A673 (cell line): Measurements from ENCODE around the gene PTPRK. TPM values are rescaled to one million over a fixed set of nuclear protein-coding genes. Genes with fewer than 3 reads are reported as not detected.
A peak's percentile ranks its signal among the peaks of the same experiment; 100 is the strongest.

Source experiments
- BruUV-seq: library from RNA; stranded (reverse); fragments of 400-500 nt; replicated peaks from 2 replicates; lab custom pipeline; 2021; lab: Mats Ljungman, UMichigan
- CTCF ChIA-PET: fragments of 300-600 bp; sonication (Branson Sonifier 250); formaldehyde crosslinking; loops from one replicate; lab custom pipeline; 2022; ENCODE audit warnings: antibody characterized with exemption; lab: Charles Lee
- POLR2A ChIA-PET: fragments of 300-600 bp; sonication (Branson Sonifier 250); formaldehyde crosslinking; loops from one replicate; lab custom pipeline; 2022; ENCODE audit warnings: antibody characterized with exemption; ENCODE audit not compliant: low non-redundant PET; lab: Charles Lee
- DNase-seq: peaks from one replicate; pipeline ENCODE4 v3.0.0-alpha.2; 2015; ENCODE audit warnings: low spot score
- H3K27ac ChIP-seq: fragments of 200-600 bp; sonication (generic); 2 replicates; pipeline ENCODE4 v1.5.1; 2016; ENCODE audit warnings: mixed run types, low read depth, mild to moderate bottlenecking, mixed read lengths, antibody characterized with exemption, low read length; ENCODE audit not compliant: poor library complexity, severe bottlenecking
- H3K27me3 ChIP-seq: fragments of 200-600 bp; sonication (generic); replicated peaks from 2 replicates; pipeline ENCODE4 v1.6.1; 2017; ENCODE audit warnings: mixed run types, low read depth, mild to moderate bottlenecking, mixed read lengths, antibody characterized with exemption, low read length; ENCODE audit not compliant: insufficient read depth, poor library complexity
- H3K36me3 ChIP-seq: fragments of 200-600 bp; sonication (generic); 2 replicates; pipeline ENCODE4 v1.6.1; 2016; ENCODE audit warnings: mixed run types, mild to moderate bottlenecking, mixed read lengths, antibody characterized with exemption, low read length; ENCODE audit not compliant: insufficient read depth, poor library complexity, severe bottlenecking
- H3K4me1 ChIP-seq: fragments of 200-600 bp; sonication (generic); 2 replicates; pipeline ENCODE4 v1.6.1; 2017; ENCODE audit warnings: mixed run types, mild to moderate bottlenecking, mixed read lengths, antibody characterized with exemption, low read length; ENCODE audit not compliant: insufficient read depth, poor library complexity, severe bottlenecking
- H3K4me3 ChIP-seq: fragments of 200-600 bp; sonication (generic); 2 replicates; pipeline ENCODE4 v1.5.1; 2016; ENCODE audit warnings: low read depth, mixed run types, mild to moderate bottlenecking, mixed read lengths, low read length; ENCODE audit not compliant: poor library complexity, severe bottlenecking
- H3K9me3 ChIP-seq: fragments of 200-600 bp; sonication (generic); 2 replicates; pipeline ENCODE4 v1.6.1; 2016; ENCODE audit warnings: mixed run types, low read depth, mild to moderate bottlenecking, mixed read lengths, antibody characterized with exemption, low read length; ENCODE audit not compliant: poor library complexity, severe bottlenecking
- CTCF ChIP-seq: fragments of 300-800, 200-600 bp; sonication (generic); conservative IDR thresholded peaks from 2 replicates; pipeline ENCODE4 v1.5.1; 2017; ENCODE audit warnings: low read depth, mild to moderate bottlenecking, antibody characterized with exemption, low read length, moderate library complexity, mixed read lengths
- EZH2 ChIP-seq: fragments of 200-600 bp; sonication (generic); IDR thresholded peaks from 2 replicates; pipeline ENCODE4 v1.6.1; 2017; ENCODE audit warnings: borderline replicate concordance, low read depth, mild to moderate bottlenecking, mixed read lengths, antibody characterized with exemption, low read length; ENCODE audit not compliant: poor library complexity, severe bottlenecking
- intact Hi-C: fragments of 100-400 bp; cut with micrococcal nuclease; formaldehyde crosslinking; loops from one replicate; pipeline ENCODE4 v1.10.0; 2022; ENCODE audit not compliant: unreplicated experiment
- total RNA-seq: library from RNA; stranded (reverse); gene quantifications from 2 replicates; pipeline ENCODE4 v1.2.3, GENCODE V29; 2021

Gene PTPRK
- total RNA-seq, 1 experiment from 2014 or later = 77.3 TPM

- BruUV-seq = no TSS peak
Measured at GRCh38 chr6:128519132-128519930, 1.1 kb downstream of the PTPRK start.

DNA sequence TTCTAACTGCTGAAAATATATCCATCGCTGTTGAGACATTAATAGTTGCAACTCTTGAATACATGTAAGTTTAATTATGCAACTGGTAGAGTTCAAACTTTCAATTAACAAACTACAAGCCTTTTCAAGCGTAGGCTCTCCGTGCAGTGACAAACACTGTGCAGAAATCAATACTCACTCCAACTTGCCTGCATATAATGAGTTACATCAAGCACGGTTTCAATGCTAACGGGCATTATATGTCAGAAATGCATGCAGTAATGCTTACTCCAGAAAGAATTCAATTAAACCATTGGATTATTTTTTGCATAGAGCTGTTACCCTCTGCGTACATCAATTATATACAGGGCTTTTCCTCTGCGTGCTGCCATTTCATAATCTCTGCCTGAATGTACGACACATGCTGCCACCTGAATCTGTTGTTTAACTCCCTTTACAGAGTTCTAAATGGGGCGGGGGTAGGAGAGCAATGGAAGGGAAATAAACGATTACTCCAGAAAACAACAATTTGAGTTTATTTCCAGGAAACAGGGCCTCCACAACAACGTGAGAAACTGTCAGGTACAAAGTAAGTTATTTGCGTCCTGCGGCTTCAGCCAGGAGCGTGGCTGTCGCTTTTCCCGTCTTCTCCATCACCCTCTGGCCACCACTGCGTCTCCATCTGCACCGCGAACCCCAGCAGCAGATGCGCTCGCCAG lies 1.8 kb downstream of the PTPRK start:
- TF ChIP-seq CTCF (no peak), EZH2 (no peak)
- Histone ChIP-seq H3K9me3 (no peaks in the 10 kb centered on the region), H3K4me1 (peaks cover 53% of the 10 kb centered on the region), H3K27ac (peak overlapping the region; percentile 96), H3K27me3 (no peaks in the 10 kb centered on the region), H3K4me3 (peak overlapping the region; percentile 90), H3K36me3 (no peaks in the 10 kb centered on the region)
- POLR2A ChIA-PET = no interaction called here
- CTCF ChIA-PET = no interaction called here
- intact Hi-C loops = loop anchor here (5.0 to 10.0 kb wide), 5 partner anchors 81 to 736 kb away; no protein-coding TSS in a partner anchor
- BruUV-seq = TSS peak; percentile 31
- peak; percentile 44 for DNase-seq

More at GRCh38 chr6:128519132-128519930, 1.1 kb downstream of the PTPRK start:
- ChIA-PET CTCF (interaction anchor here (0.6 to 0.7 kb wide), 2 partner anchors 87 to 913 kb away, joined by 3 to 6 read pairs; no protein-coding TSS in a partner anchor), POLR2A (no interaction called here)
- H3K9me3 ChIP-seq = no peaks in the 10 kb centered on the region
- H3K4me3 ChIP-seq = peak overlapping the region; percentile 90
- H3K27me3 ChIP-seq = no peaks in the 10 kb centered on the region
- 0 out of 2 replicates have a peak, but pooled peaks have one; percentile 18 for TF ChIP-seq CTCF
- no peak for TF ChIP-seq EZH2
- intact Hi-C loops = loop anchor here (5.0 to 10.0 kb wide), 5 partner anchors 82 to 735 kb away; no protein-coding TSS in a partner anchor
- H3K36me3 ChIP-seq = no peaks in the 10 kb centered on the region
- DNase-seq = peak; percentile 62
- peak overlapping the region; percentile 96 for H3K27ac ChIP-seq
- H3K4me1 ChIP-seq = peaks cover 47% of the 10 kb centered on the region

DNA sequence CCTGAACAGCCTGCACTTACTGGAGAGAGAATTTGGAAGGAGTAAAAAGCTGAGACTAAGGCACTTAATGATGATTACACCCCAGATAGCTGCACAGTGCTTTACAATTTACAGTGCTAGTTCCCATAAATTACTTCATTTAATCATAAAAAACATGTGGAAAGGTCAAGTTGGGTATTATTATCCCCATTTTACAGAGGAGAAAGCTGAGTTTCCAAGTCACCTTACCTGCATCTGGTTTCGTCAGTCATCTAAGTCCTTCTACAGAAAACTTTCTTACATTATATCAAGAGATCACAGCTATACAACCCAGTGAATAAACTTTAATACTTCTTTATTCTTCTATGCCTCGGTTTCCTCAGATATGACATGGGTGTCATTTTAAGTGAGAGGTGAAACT lies 3.3 kb downstream of the PTPRK start:
- no peaks in the 10 kb centered on the region for H3K27me3 ChIP-seq
- DNase-seq = no peak
- peaks cover 61% of the 10 kb centered on the region for H3K4me1 ChIP-seq
- H3K36me3 ChIP-seq = no peaks in the 10 kb centered on the region
- POLR2A ChIA-PET = no interaction called here
- no peak for TF ChIP-seq EZH2
- TF ChIP-seq CTCF = no peak
- no peaks in the 10 kb centered on the region for H3K9me3 ChIP-seq
- intact Hi-C loops = loop anchor here (5.0 to 10.0 kb wide), 5 partner anchors 80 to 738 kb away; no protein-coding TSS in a partner anchor
- CTCF ChIA-PET = interaction anchor here (0.8 to 1.1 kb wide), 2 partner anchors 662 to 780 kb away, joined by 3 to 4 read pairs; no protein-coding TSS in a partner anchor
- no TSS peak for BruUV-seq
- peak overlapping the region; percentile 90 for H3K4me3 ChIP-seq
- no peak overlapping the region for H3K27ac ChIP-seq
